Heart right ventricle (tissue), 16 donors: ENCODE measurements around the gene TUT1. TPM values are rescaled to one million over a fixed set of nuclear protein-coding genes. Genes with fewer than 3 reads are reported as not detected.

Experiments
- ATAC-seq, 8 donors: fragments of 200-7000 bp; cut with Tn5 transposase; one replicate each; pipeline ENCODE4 v1.9.1; 2020; ENCODE audit warnings: mild to moderate bottlenecking in 8 of 8, moderate library complexity in 8 of 8, moderate number of reproducible peaks in 1 of 8
- DNase-seq, 2 donors: peaks; one replicate each; pipeline ENCODE4 v3.0.0-alpha.2; 2020
- H3K27ac ChIP-seq, 10 donors: fragments of 200-600 bp; sonication (generic) in 2 of 10; one replicate each; pipeline versions ENCODE4 v1.5.0 to v1.8.0; 2020 to 2022; ENCODE audit warnings: mild to moderate bottlenecking in 3 of 10
- H3K27me3 ChIP-seq, 7 donors: fragments of 200-600 bp; one replicate each; pipeline ENCODE4 v1.8.0; 2021 to 2022; ENCODE audit warnings: mild to moderate bottlenecking in 2 of 7
- H3K36me3 ChIP-seq, 9 donors: fragments of 200-600 bp; sonication (generic) in 1 of 9; one replicate each; pipeline versions ENCODE4 v1.5.0 to v1.8.0; 2020 to 2022; ENCODE audit warnings: mild to moderate bottlenecking in 2 of 9
- H3K4me1 ChIP-seq, 9 donors: fragments of 200-600 bp; sonication (generic) in 1 of 9; one replicate each; pipeline versions ENCODE4 v1.5.0 to v1.8.0; 2020 to 2022; ENCODE audit warnings: mild to moderate bottlenecking in 4 of 9
- H3K4me3 ChIP-seq, 10 donors: fragments of 200-600 bp; sonication (generic) in 2 of 10; one replicate each; pipeline versions ENCODE4 v1.5.0 to v1.8.0; 2020 to 2022; ENCODE audit warnings: mild to moderate bottlenecking in 7 of 10, moderate library complexity in 2 of 10
- H3K9me3 ChIP-seq, 11 donors: fragments of 200-600 bp in 10 of 11; sonication (generic) in 2 of 11; one replicate each; pipeline versions ENCODE4 v1.5.0 to v1.8.0; 2013 to 2022; ENCODE audit warnings: mild to moderate bottlenecking in 2 of 11, control low read depth in 1 of 11, moderate library complexity in 1 of 11
- whole genome bisulfite sequencing, 2 donors: extraction: QIAGEN DNeasy Blood & Tissue Kit; methylation state at CpG; one replicate each; pipeline ENCODE4 v1.1.7; 2013; ENCODE audit warnings: inconsistent platforms in 1 of 2; 5-methylcytosine and 5-hydroxymethylcytosine counted together
- intact Hi-C, 10 donors: fragments of 100-400 bp; cut with DNase I; formaldehyde crosslinking; loops; one replicate each; pipeline versions ENCODE4 v1.11.1 to v1.14.2; 2022
- polyA plus RNA-seq, 2 donors: library from polyadenylated mRNA; stranded (reverse); fragments of 200-250 nt; gene quantifications; one replicate each; pipeline ENCODE4 v1.2.3, GENCODE V29; 2013
- total RNA-seq, 10 donors: library from RNA; stranded (reverse); fragmentation: NEBNext Ultra II Directional in 3 of 10; extraction: Animal tissue kit (Norgen Biotek cat#: 25700) in 3 of 10; gene quantifications; one replicate each; pipeline versions ENCODE4 v1.2.1 to v1.2.4, GENCODE V29; 2021 to 2023
- TF ChIP-seq, protein P1 (sequence below), 9 donors: fragments of 200-600 bp; sonication (generic) in 2 of 9; IDR thresholded peaks; one replicate each; pipeline versions ENCODE4 v1.5.0 to v1.8.0; 2021 to 2022; ENCODE audit warnings: antibody characterized with exemption in 9 of 9, mild to moderate bottlenecking in 5 of 9, moderate library complexity in 1 of 9
- donor health status: Arrhythmogenic right ventricular cardiomyopathy.
- donor health status: ischemic (EF 13 %, LVEDD 7.1; RV severe dilation, severe dysfunction).
- donor health status: healthy with polysubstance abuse.
- donor health status: DM: no; HTN: yes; CAD: no.
- donor health status: DM: no; HTN: no; CAD: no.
- donor health status: ischemic (EF 25% LVEDD 6.9; RV normal size, moderate dysfunction).
- donor health status: ischemic (EF 25% LVEDD 5.7; RV mildly dilated, moderate dysfunction).
- donor health status: healthy.
- donor health status: DM: yes; HTN: yes; CAD: no.
- donor health status: Ischemic cardiomyopathy.
- donor health status: ischemic (EF 35%, LVEDD 5.7; RV mildly dilated, moderate dysfunction).
- donor health status: nonischemic (EF 11% LVEDD 7.7; RV severe dilation, severe dysfunction).
- donor health status: DM: yes; HTN: yes; CAD: no.
- donor health status: PGD.
- donor health status: ischemic (EF 29% LVEDD 5.4; RV normal size, mild dysfunction).
- donor health status: nonischemic (EF 23%, LVEDD 6.1; RV moderate dilation, normal function).

TUT1 gene
- total and polyA plus RNA-seq, 12 donors = 8.2 to 19.2 (median 12.3) TPM

DNA sequence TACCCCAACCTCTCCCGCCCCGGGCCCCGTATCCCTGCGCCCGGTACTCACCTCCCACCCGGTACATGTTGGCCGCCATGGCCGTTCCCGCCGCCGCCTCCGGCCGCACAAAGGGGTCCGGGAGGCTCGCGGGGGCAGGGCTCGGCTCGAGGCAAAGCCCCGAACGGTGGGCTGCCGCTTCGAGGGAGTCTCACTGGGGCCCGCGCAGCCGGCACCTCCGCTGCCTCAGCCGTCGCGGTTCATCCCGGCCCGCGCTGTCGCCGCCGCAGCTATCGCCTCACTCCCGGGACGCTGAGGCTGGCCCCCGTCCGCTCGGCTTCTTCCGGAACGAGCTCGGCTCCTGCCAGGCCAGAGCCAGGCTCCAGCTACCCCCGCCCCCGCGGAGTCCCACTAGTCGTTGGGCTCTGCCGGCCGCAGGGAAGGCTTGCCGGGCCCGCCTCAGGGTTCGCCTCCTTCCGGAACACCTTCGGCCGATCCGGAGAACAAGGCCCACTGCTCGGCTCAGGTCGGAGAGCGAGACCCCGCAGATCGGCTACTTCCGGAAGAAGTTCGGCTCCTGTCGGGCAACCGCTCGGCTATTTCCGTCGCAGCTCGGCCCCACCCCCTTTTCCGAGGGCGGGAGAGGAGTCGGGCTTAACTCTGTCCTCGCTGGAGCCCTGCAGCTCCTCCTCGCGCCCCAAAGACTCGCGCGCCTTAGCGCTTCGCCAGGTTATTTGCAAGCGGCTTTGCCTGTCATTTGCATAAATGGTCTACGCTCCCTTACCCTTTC, 10.2 kb upstream of the TUT1 start, which contains the start of gene MTA2:
Gene MTA2, minus strand, starts transcription at position 494 of the 769 bp plus-strand sequence. Its CDS starts 415 bp downstream, at position 79.
- no peaks in the 10 kb centered on the region for H3K9me3 ChIP-seq
- 0 to 1% methylated on average over 71 to 83 of the region's 83 CpGs for WGBS, 2 donors

DNA sequence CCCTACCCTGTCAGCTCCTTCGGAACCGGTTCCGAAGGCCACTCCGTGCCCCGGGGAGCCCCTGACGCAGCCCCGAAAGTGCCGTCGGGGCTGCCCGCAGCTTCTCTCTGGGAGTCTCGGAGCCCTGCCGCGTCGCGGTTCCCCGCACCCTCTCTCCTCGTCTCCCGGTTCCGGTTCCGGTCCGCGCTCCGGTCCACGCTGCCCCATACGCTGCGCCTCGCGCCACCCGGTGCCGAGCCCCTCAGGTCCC, 9.7 kb upstream of the TUT1 start:
- no peaks in the 10 kb centered on the region for H3K27me3 ChIP-seq
- 0 to 2% methylated on average over 30 of the region's 30 CpGs for WGBS, 2 donors
- peak; percentile 57 to 69 for DNase-seq
- TF ChIP-seq, protein P1, sequence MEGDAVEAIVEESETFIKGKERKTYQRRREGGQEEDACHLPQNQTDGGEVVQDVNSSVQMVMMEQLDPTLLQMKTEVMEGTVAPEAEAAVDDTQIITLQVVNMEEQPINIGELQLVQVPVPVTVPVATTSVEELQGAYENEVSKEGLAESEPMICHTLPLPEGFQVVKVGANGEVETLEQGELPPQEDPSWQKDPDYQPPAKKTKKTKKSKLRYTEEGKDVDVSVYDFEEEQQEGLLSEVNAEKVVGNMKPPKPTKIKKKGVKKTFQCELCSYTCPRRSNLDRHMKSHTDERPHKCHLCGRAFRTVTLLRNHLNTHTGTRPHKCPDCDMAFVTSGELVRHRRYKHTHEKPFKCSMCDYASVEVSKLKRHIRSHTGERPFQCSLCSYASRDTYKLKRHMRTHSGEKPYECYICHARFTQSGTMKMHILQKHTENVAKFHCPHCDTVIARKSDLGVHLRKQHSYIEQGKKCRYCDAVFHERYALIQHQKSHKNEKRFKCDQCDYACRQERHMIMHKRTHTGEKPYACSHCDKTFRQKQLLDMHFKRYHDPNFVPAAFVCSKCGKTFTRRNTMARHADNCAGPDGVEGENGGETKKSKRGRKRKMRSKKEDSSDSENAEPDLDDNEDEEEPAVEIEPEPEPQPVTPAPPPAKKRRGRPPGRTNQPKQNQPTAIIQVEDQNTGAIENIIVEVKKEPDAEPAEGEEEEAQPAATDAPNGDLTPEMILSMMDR (IDR thresholded peaks at IDR 0.05) = no peak
- peak; percentile 5 to 60 (median 27) for ATAC-seq
- peaks cover 0 to 60% (median 25%) of the 10 kb centered on the region in 9 donors for H3K36me3 ChIP-seq
- intact Hi-C loops = loop anchor here in 2 of 10 donors (1.0 to 10.0 kb wide), 3 partner anchors 11 to 234 kb away; partner anchors contain the start of genes C11orf98 (in 1 of the 2), CSKMT (in 1 of the 2), EML3 (in 1 of the 2) and STX5 (in 1 of the 2)
- peak overlapping the region; percentile 33 to 100 (median 95) for H3K4me3 ChIP-seq
- peak overlapping the region; percentile 84 to 99 (median 97) for H3K27ac ChIP-seq
- H3K4me1 ChIP-seq = peaks cover 17 to 48% (median 43%) of the 10 kb centered on the region in 9 donors
- no peaks in the 10 kb centered on the region for H3K9me3 ChIP-seq

More for the DNA sequence above, 10.2 kb upstream of the TUT1 start, which contains the start of gene MTA2:
- Histone ChIP-seq H3K27me3 (no peaks in the 10 kb centered on the region), H3K27ac (peak within 1 kb of the TSS; percentile 84 to 99 (median 97)), H3K4me3 (peak within 1 kb of the TSS; percentile 34 to 100 (median 95)), H3K4me1 (peaks cover 17 to 48% (median 43%) of the 10 kb centered on the region in 9 donors), H3K36me3 (peaks cover 0 to 60% (median 24%) of the 10 kb centered on the region in 9 donors)
- TF ChIP-seq, protein P1 (IDR thresholded peaks at IDR 0.05) = no peak
- intact Hi-C loops = loop anchor here in 2 of 10 donors (1.0 to 10.0 kb wide), 3 partner anchors 11 to 233 kb away; partner anchors contain the start of genes C11orf98 (in 1 of the 2), CSKMT (in 1 of the 2), EML3 (in 1 of the 2) and STX5 (in 1 of the 2)
- ATAC-seq (peak; percentile 88 to 95 (median 90)), DNase-seq (peak; percentile 98)

DNA sequence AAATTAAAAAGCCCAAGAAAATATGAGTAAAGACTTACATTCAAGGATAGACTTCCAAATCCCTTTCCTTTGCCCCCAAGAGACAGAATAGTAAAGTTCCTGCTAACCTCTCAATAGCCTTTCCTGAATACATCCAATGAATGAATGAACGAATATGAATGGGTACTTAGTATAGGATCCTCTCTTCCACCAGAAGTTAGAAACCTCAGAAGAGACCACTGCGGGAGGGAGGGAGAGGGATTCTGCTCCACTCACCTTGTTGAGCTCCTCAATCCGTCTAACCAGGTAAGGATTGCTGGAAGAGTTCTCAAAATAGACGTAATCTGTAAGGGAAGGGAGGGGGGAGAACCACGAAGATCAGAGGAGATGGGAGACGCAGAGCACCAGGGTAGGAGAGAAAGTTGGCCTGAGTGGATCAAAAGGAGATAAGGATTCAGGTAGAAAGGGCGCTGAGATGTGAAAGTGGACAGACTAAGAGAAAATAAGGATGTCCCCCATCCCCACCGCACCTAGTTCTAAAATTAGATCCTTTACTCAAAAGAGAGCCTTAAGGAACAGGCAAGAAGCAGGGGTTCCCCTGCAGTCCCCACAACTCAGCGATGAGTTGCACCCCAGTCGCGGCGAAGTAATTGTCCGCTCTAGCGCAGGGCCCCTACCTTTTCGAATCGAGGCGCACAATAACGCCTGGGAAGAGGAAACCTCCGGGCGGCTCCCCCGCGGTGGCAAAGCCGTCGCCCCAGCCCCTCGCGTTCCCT, 9.2 kb upstream of the TUT1 start:
- no peak for ATAC-seq
- no peak for DNase-seq
- WGBS, 2 donors = 3 to 4% methylated on average over 25 to 26 of the region's 26 CpGs
- Histone ChIP-seq H3K4me3 (peak overlapping the region; percentile 33 to 100 (median 95)), H3K27me3 (no peaks in the 10 kb centered on the region), H3K36me3 (peaks cover 0 to 60% (median 26%) of the 10 kb centered on the region in 9 donors), H3K4me1 (peaks cover 17 to 48% (median 43%) of the 10 kb centered on the region in 9 donors), H3K27ac (peak overlapping the region; percentile 84 to 99 (median 97)), H3K9me3 (no peaks in the 10 kb centered on the region)
- TF ChIP-seq, protein P1 (IDR thresholded peaks at IDR 0.05) = no peak
- intact Hi-C loops = loop anchor here in 2 of 10 donors (1.0 to 10.0 kb wide), 3 partner anchors 12 to 234 kb away; partner anchors contain the start of genes C11orf98 (in 1 of the 2), CSKMT (in 1 of the 2), EML3 (in 1 of the 2) and STX5 (in 1 of the 2)

DNA sequence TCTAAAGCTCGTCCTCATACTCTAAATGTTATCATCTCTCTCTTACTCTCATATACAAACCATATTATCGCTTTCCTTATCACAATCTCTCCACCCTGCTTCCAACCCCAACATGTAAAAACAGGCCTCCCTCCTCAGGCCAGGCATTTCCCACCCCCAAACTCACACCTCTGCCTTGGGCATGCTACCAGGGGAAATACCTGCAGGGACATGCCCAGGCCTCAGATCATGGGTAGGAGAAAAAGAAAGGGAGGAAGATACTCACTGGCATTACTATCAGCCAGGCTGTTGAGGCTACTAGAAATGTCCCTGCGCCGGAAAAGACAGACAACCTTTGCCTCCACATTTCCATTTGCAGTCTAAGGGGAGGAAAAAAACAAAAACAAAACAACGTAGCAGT, 8.6 kb upstream of the TUT1 start:
- TF ChIP-seq, protein P1 (IDR thresholded peaks at IDR 0.05) = no peak
- ATAC-seq (no peak), DNase-seq (no peak)
- Histone ChIP-seq H3K4me1 (peaks cover 17 to 48% (median 43%) of the 10 kb centered on the region in 9 donors), H3K36me3 (peaks cover 0 to 60% (median 32%) of the 10 kb centered on the region in 9 donors), H3K27me3 (no peaks in the 10 kb centered on the region), H3K4me3 (peak overlapping the region in 9 of 10 donors; percentile 73 to 100 (median 97)), H3K27ac (peak overlapping the region; percentile 1 to 99 (median 97)), H3K9me3 (no peaks in the 10 kb centered on the region)
- intact Hi-C loops = loop anchor here in 3 of 10 donors (5.0 to 10.0 kb wide), 3 partner anchors 67 to 235 kb away; partner anchors contain the start of genes C11orf98 (in 2 of the 3), CSKMT (in 2 of the 3), STX5 (in 1 of the 3) and TEX54 (in 1 of the 3)
- WGBS, 2 donors = 45 to 56% methylated on average over 5 of the region's 5 CpGs
